Rectal smooth muscle tissue (tissue), 1 donor: ENCODE results near the gene TRAPPC1.

Experiments used
- H3K27ac ChIP-seq: one replicate; pipeline ENCODE4 v1.7.0; 2013; ENCODE audit warnings: low read depth, low read length, inconsistent platforms
- H3K27me3 ChIP-seq: one replicate; pipeline ENCODE4 v1.7.0; 2013; ENCODE audit warnings: low read length; ENCODE audit not compliant: control insufficient read depth, insufficient read depth
- H3K36me3 ChIP-seq: one replicate; pipeline ENCODE4 v1.7.0; 2013; ENCODE audit warnings: low read length; ENCODE audit not compliant: control insufficient read depth, insufficient read depth
- H3K4me1 ChIP-seq: one replicate; pipeline ENCODE4 v1.7.0; 2013; ENCODE audit warnings: low read length; ENCODE audit not compliant: control insufficient read depth, insufficient read depth
- H3K4me3 ChIP-seq: one replicate; pipeline ENCODE4 v1.7.0; 2013; ENCODE audit warnings: low read length
- H3K9ac ChIP-seq: one replicate; pipeline ENCODE4 v1.7.0; 2013; ENCODE audit warnings: low read length

TRAPPC1 gene

DNA sequence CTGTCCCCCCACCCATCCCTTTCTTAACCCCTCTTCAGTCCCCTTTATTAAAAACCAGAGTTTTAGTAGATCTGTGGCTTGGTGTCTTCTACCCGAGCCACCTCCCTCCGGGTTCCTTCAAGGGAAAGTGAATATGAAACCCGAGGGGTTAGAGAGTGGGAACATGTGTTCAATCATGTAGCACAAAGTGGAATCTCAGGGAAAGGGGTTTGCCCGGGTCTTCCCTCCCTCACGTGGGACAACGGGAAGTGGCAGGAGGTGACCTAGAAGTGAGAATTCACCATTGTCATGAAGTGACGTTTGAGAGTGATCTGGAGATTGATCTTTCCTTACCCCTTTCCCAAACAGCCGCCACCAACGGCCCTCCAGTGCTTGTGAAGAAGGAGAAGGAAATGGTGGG lies 20.6 kb downstream of the TRAPPC1 start:
- Histone ChIP-seq H3K4me1 (peaks cover 9% of the 10 kb centered on the region), H3K36me3 (peaks cover 36% of the 10 kb centered on the region), H3K27ac (no peak overlapping the region), H3K4me3 (no peak overlapping the region), H3K27me3 (no peaks in the 10 kb centered on the region), H3K9ac (no peak overlapping the region)

- H3K27me3 ChIP-seq: no peaks in the 10 kb centered on the region
- H3K4me3 ChIP-seq: no peak overlapping the region
- peaks cover 9% of the 10 kb centered on the region for H3K4me1 ChIP-seq
- peaks cover 36% of the 10 kb centered on the region for H3K36me3 ChIP-seq
- no peak overlapping the region for H3K9ac ChIP-seq
- H3K27ac ChIP-seq: no peak overlapping the region
Observed at GRCh38 chr17:7910711-7911110, 21.0 kb downstream of the TRAPPC1 start.

GRCh38 chr17:7910281-7910680 lies 21.5 kb downstream of the TRAPPC1 start:
- no peak overlapping the region for H3K4me3 ChIP-seq
- peaks cover 7% of the 10 kb centered on the region for H3K4me1 ChIP-seq

DNA sequence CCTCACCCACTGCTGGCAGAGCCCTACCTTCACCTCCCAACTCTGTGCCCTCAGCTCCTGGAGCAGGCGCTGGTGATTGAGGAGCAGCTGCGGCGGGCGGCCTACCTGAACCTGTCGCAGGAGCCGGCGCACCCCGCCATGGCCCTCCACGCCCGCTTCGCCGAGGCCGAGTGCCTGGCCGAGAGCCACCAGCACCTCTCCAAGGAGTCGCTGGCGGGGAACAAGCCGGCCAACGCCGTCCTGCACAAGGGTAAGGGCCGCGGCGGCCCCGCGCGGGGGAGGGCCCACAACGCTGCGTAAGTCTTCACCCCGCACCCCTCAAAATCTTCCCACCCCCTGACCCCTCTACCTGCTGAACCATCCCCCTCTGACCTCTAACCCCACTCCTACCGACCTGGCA lies 22.7 kb downstream of the TRAPPC1 start:
- H3K27ac ChIP-seq: no peak overlapping the region
- no peak overlapping the region for H3K4me3 ChIP-seq
- H3K36me3 ChIP-seq: peaks cover 44% of the 10 kb centered on the region
- no peak overlapping the region for H3K9ac ChIP-seq
- no peaks in the 10 kb centered on the region for H3K27me3 ChIP-seq
- H3K4me1 ChIP-seq: no peaks in the 10 kb centered on the region

More at GRCh38 chr17:7910281-7910680, 21.5 kb downstream of the TRAPPC1 start:
- H3K27ac ChIP-seq: no peak overlapping the region
- H3K27me3 ChIP-seq: no peaks in the 10 kb centered on the region
- no peak overlapping the region for H3K9ac ChIP-seq
- H3K36me3 ChIP-seq: peaks cover 36% of the 10 kb centered on the region

DNA sequence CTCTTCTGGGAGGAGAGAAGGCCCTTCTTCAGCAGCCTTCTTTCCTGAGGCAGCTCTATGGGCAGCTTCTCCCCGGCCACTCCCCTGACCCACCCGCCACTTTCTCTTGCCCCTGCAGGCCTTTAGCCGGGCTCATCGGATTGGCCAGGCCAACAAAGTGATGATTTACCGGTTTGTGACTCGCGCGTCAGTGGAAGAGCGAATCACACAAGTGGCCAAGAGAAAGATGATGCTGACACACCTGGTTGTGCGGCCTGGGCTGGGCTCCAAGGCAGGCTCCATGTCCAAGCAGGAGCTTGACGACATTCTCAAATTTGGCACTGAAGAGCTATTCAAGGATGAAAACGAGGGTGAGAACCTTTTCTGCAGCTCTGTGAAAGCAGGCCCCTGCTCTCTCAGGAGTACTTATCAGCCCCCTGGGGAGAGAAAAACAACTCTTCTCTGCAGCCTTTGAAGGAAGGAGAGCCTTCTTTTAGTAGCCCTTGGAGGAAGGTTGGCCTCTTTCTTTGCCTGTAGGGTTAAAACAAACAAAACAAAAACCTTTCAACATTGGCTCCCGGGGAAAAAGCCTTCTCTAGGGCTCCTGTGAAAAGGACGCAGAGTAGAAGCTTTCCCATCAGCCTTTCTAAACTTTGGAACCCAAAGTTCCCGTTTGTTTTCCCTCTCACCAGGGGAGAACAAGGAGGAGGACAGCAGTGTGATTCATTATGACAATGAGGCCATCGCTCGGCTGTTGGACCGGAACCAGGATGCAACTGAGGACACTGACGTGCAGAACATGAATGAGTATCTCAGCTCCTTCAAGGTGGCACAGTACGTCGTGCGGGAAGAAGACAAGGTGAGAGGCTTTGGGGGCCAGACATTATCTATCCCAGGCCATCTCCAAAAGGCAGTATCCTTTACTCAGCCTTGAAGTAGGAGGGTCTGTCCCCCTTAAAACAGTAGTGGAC lies 28.3 kb downstream of the TRAPPC1 start:
- Histone ChIP-seq H3K27ac (no peak overlapping the region), H3K36me3 (peaks cover 62% of the 10 kb centered on the region), H3K27me3 (no peaks in the 10 kb centered on the region), H3K9ac (no peak overlapping the region), H3K4me3 (no peak overlapping the region), H3K4me1 (no peaks in the 10 kb centered on the region)

- peaks cover 51% of the 10 kb centered on the region for H3K36me3 ChIP-seq
Observed at GRCh38 chr17:7897773-7898172, 34.0 kb downstream of the TRAPPC1 start.

GRCh38 chr17:7897090-7897489 lies 34.7 kb downstream of the TRAPPC1 start:
- H3K27me3 ChIP-seq: no peaks in the 10 kb centered on the region
- H3K36me3 ChIP-seq: peaks cover 49% of the 10 kb centered on the region
- no peak overlapping the region for H3K27ac ChIP-seq
- H3K9ac ChIP-seq: no peak overlapping the region
- no peak overlapping the region for H3K4me3 ChIP-seq
- no peaks in the 10 kb centered on the region for H3K4me1 ChIP-seq

More at GRCh38 chr17:7897773-7898172, 34.0 kb downstream of the TRAPPC1 start:
- Histone ChIP-seq H3K4me3 (no peak overlapping the region), H3K27ac (no peak overlapping the region), H3K9ac (no peak overlapping the region), H3K27me3 (no peaks in the 10 kb centered on the region), H3K4me1 (no peaks in the 10 kb centered on the region)

DNA sequence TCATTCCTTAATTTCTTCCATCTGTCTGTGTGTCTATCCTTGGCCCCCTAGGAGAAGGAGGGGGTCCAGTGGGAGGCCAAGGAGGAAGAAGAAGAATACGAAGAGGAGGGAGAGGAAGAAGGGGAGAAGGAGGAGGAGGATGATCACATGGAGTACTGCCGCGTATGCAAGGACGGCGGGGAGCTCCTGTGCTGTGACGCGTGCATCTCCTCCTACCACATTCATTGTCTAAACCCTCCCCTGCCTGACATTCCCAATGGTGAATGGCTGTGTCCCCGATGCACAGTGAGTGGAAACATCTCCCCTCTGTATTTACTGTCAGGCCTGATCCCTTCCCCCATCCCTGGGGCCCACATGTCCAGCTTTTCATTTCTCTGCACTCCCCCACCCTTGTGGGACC lies 36.9 kb downstream of the TRAPPC1 start:
- H3K4me3 ChIP-seq: no peak overlapping the region
- no peak overlapping the region for H3K9ac ChIP-seq
- H3K27me3 ChIP-seq: no peaks in the 10 kb centered on the region
- H3K4me1 ChIP-seq: peaks cover 4% of the 10 kb centered on the region
- H3K27ac ChIP-seq: no peak overlapping the region
- H3K36me3 ChIP-seq: peaks cover 49% of the 10 kb centered on the region

DNA sequence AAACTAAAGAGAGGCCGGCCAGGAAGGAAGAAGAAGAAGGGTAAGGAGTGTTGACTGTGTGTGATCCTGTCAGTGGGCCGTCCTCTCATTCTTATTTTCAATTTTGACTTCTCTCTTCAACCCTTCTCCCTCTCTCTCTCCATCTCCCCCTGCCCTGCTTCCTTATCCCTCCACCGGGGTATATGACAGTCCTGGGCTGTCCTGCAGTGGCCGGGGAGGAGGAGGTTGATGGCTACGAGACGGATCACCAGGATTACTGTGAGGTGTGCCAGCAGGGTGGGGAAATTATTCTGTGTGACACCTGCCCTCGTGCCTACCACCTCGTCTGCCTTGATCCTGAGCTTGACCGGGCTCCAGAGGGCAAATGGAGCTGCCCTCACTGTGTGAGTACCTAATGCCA lies 37.5 kb downstream of the TRAPPC1 start:
- Histone ChIP-seq H3K27me3 (no peaks in the 10 kb centered on the region), H3K27ac (no peak overlapping the region), H3K4me3 (no peak overlapping the region), H3K9ac (no peak overlapping the region), H3K4me1 (peaks cover 11% of the 10 kb centered on the region), H3K36me3 (peaks cover 43% of the 10 kb centered on the region)

DNA sequence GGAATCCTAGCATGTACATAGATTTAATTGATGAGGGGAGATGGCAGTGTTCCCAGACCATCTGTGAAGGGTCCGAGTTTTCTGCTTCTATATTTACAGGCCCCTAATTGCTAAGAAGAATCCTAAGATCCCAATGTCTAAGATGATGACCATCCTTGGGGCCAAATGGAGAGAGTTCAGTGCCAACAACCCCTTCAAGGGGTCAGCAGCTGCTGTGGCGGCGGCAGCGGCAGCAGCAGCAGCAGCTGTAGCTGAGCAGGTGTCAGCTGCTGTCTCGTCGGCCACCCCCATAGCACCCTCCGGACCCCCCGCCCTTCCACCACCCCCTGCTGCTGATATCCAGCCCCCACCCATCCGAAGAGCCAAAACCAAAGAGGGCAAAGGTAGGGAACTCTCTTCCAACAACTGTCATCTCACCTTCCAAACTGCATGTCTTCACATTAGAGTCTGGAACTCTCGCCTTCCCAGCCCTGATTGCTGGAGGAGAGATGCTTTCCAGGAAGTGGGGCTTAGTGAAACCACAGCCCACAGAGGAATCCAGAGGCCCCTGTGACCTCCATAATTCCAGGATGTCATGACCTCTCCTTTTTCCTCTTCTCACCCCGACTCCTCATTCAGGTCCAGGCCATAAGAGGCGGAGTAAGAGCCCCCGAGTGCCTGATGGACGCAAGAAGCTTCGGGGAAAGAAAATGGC lies 38.4 kb downstream of the TRAPPC1 start:
- Histone ChIP-seq H3K36me3 (peaks cover 38% of the 10 kb centered on the region), H3K27me3 (no peaks in the 10 kb centered on the region), H3K9ac (no peak overlapping the region), H3K4me1 (peaks cover 19% of the 10 kb centered on the region), H3K27ac (no peak overlapping the region), H3K4me3 (no peak overlapping the region)

- H3K36me3 ChIP-seq: peaks cover 22% of the 10 kb centered on the region
- H3K9ac ChIP-seq: peak overlapping the region; percentile 32
- peaks cover 39% of the 10 kb centered on the region for H3K4me1 ChIP-seq
- H3K27ac ChIP-seq: peak overlapping the region; percentile 81
- no peaks in the 10 kb centered on the region for H3K27me3 ChIP-seq
- H3K4me3 ChIP-seq: peak overlapping the region; percentile 94
Observed at GRCh38 chr17:7889166-7889955, 42.4 kb downstream of the TRAPPC1 start.
